ENCODE results near the gene DPP7.
"Not testable (repeated sequence)": the region's sequence is repeated elsewhere in the genome, so short reads cannot be mapped to it uniquely, and the experiment has no call there.

DPP7 gene

GRCh38 chr9:137069508-137070091 lies 44.9 kb downstream of the DPP7 start:
- no peak for DNase-seq

DNA sequence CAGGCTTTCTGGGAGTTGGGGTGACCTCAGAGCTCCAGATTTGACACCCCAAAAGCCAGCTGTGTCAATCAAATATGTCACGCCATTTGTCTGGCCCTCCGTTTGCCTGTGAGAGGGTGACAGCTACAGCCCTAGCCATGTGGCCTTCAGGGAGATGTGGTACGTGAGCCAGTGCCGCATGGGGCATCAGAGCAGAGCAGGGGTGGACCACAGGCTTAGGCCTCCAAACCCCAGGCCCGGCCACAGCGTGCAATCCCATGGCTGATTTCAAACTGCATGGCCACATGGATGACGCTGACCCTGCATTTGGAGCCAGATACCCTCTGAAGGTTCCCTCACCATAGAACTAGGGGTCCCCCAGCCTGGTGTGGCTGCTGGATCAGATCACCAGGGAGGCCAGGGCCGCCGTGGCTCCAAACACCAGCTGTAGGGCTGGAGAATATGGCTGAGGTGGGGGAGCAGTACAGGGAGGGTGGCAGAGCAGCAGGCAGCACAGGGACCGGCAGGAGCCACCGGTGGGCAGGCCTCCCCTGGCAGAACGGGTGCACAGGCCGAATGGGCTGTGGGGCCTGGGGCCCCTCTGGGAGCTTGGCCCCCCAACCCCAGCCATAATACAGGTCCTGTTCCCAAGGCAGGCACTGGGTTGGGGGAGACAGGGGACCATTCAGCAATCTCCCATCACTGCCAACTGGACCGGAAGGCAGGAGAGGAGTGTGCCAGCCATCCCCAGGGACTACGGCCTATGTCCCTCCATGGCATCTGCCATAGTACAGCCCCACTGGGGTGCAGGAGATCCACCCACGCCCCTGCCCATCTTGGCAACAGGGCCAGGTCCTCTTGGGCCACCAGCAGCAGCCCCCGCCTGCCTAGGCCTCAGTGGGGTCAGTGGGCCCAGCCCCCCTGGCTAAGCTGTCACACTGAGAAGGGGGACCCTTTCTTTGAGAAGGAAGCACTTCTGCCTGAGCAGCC lies 45.7 kb downstream of the DPP7 start:
- no peak for DNase-seq

DNA sequence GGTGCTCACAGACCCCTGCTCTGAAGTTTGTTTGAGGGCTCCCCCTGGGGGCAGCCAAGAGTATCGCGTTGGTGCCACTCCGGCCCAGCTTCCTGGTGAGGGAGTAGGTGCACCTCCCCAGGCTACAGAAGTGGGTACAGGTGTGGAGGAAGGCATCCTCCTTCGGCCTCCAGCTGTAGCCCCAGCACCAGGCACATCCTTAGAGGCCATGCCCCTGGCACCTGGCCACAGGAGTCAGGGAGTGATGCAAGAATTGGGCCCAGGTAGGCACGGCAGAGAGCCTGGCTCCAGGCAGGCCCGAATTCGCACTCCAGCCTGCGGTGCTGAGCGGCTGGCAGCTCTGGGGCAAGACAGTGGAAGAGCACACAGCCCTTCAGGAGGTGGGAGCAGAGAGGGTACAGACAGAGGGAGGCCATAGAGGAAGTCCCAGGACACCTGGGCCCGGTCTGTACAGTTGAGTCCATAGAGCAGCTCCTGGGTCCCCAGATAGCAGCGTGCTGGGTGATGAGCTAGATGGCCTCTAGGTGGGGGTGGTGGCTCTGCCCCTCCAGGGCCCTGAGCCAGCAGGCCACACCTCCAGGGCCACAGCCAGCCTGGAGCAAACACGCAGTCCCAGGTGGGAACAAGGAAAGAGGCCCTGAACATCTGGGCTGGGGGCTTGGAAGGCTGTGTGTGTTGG lies 46.5 kb downstream of the DPP7 start:
- peak; percentile 91 for DNase-seq

- no peak for DNase-seq
These were observed 48.3 kb downstream of the DPP7 start for GRCh38 chr9:137066096-137066861.

DNA sequence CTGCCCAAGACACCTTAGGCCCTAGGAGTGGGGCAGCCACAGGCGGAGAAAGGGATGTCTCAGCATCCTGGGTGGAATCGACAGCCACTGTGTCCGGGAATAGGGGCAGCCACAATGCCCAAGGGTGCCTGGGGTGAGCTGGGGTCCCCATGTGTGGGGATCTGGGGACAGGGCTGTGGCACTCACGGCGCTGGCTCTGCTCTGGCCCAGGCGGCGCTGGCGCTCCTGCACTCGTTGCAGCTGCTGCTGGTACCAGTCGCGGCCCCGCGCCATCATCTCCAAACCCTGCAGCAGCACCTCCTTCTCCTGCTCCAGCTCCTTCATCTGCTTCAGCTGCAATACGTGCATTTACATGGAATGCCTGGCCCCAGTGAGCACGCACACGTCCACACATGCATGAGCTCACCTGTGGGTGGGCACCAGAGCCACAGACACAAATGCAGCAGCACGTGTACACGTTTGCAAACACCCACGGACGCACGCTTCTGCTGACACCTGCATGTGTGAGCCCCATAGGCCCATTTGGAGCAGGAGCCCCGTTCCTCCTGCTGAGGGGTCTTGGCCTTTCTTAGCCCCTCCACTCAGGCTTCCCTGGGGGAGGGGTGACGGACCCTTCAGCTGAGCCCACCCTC lies 49.1 kb downstream of the DPP7 start:
- DNase-seq: no peak

- DNase-seq: no peak
These were observed 49.7 kb downstream of the DPP7 start for GRCh38 chr9:137064880-137065164.

DNA sequence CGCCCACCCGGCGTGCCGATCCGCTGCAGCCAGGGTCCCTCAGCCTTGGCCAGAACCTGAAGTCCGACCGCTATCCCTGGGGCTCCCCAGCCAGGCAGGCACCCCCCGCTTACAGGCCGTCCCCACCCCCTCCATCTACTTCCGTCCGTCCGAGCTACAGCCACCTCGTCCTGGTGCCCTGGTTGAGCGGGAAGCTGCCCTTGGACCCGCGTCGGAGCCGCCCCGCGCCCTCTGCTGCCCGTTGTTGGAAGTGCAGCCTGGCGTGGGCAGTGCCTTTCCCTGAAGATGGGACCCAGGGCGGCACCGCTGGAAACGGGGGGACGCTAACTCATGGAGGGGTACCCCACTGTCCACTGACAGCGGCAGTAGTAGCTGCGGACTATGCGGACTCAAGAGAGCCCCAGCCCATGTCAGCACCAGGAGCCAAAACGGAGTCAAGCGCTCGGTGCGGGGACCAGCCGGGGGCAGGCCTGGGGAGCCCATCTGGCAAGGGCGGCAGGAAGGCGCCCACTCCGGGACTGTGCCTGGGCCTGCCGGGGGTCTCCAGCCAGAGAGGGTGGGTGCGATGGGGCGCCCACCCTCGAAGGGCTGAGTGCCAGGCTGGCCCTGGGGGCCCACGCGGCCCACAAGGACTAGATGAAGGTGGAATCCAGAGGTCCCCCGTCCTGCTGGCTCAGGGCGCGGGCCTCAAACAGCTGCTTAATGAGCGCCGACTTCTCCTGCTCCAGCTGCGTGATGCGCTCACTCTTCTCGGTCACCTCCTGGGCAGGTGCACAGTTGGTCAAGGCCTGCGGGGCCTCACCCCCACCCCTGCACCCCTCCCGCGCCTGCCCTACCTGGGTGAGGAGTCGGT lies 50.3 kb downstream of the DPP7 start:
- DNase-seq: peak; percentile 51 to 64

- DNase-seq: no peak
These were observed 51.1 kb downstream of the DPP7 start for GRCh38 chr9:137063311-137064026.

- not testable (repeated sequence) for DNase-seq
These were observed 51.7 kb downstream of the DPP7 start for GRCh38 chr9:137062798-137063197.

GRCh38 chr9:137062384-137062783 lies 52.1 kb downstream of the DPP7 start:
- DNase-seq: no peak
